GM18873 (cell line): ENCODE measurements around the gene SCNN1B.
"Not testable (repeated sequence)": the region's sequence is repeated elsewhere in the genome, so short reads cannot be mapped to it uniquely, and the experiment has no call there.

ENCODE experiments used
- ATAC-seq: cut with Tn5 transposase; IDR thresholded peaks from one replicate; pipeline ENCODE4 v1.9.1; 2021; ENCODE audit warnings: mild to moderate bottlenecking, moderate library complexity, moderate number of reproducible peaks; ENCODE audit not compliant: unreplicated experiment, low FRiP score

Gene SCNN1B

GRCh38 chr16:23400447-23400846 is 98.3 kb downstream of the SCNN1B start:
- ATAC-seq, result not testable (repeated sequence)

- no peak for ATAC-seq
These were observed 99.0 kb downstream of the SCNN1B start for GRCh38 chr16:23401139-23401538.

DNA sequence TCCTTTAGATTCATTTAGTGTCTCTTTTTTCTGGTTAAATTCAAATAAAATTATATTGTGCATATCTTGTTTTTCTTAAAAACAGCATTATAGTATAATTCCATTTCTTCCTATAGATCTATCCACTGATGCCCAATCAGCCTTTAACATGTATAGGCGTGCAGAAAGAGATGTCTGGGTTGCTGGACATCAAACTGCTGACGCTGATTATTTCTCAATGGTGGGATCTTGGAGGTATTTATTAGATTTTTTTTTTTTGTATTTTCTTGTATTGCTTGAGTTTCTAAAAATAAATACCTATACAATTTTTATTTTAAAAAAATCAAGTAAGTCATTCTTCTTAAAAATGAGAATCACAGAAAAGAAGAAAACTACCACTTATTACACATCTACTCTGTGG is 100.0 kb downstream of the SCNN1B start:
- no peak for ATAC-seq

GRCh38 chr16:23403547-23403946 is 101.4 kb downstream of the SCNN1B start:
- no peak for ATAC-seq

DNA sequence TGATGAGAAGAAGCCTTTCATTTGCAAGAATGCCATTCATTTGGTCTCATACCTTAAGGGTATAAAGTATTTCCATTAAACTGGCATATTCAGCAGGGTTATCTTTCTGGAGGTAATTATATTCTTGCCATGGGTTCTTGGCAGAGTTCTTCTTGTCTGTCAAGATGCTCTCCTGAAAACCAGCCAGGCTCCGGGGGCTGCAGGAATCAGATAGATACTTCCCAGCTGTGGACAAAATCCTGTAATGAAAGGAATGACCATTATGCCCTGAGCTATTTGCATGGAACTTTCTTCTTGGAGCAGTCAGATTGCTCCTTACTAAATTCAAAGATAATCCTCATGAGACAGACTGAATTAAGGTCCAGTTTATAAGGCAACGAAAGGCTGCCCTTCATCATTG is 103.9 kb downstream of the SCNN1B start:
- no peak for ATAC-seq

- no peak for ATAC-seq
These were observed 104.6 kb downstream of the SCNN1B start for GRCh38 chr16:23406546-23407240.

DNA sequence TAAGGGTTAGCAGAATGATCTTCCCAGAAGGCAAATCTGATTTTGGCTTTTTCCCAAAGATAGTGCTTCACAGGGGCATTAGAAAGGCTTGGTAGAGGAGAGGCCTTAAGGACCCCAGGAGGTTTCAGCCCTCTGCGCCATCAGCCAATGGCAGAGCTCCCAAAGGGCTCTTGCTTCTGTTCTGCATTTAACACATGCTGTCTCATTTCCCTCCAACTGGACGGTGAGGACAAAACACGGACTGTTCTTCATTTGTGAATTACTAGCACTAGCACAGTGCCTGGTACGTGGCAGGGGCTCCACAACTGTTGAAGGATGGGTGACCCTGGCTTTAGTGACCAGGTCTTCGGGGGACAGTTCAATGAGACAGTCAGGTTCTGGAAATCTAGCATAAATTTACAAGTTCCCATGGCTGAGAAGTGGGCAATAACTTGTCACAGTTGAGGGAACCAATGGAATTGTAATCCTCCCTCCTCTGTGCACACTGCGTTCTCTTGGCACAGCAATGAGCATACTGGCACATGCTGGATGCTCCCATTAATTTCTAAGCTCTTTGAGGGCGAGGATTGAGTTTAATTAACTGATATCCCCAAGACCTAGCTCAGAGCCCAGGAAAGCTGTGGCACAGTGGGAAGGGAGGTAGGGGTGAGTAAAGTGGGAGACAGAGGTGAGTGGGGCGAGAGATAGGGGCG is 105.5 kb downstream of the SCNN1B start:
- ATAC-seq, result no peak

- no peak for ATAC-seq
These were observed 106.2 kb downstream of the SCNN1B start for GRCh38 chr16:23408242-23408822.

- ATAC-seq, result no peak
These were observed 106.8 kb downstream of the SCNN1B start for GRCh38 chr16:23408823-23409298.

DNA sequence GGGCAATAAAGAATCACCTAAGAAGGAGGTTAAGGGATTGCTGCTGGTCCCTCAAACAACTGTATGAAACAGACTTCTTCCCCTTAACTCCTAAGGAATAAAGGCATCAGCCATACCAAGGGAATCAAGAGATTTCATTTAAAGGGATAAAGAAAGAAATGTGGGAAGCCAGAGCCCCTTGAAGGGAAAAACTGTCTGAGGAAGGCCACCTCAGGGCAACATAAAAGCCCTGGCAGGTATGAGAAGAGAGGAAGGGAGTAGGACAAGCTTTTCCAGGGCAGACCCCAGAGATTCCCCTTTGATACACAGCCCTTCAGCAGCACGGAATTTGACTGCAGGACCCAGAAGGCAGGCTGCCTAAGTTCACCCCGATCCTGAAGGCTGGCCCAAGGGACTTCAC is 107.4 kb downstream of the SCNN1B start:
- no peak for ATAC-seq

- no peak for ATAC-seq
These were observed 108.1 kb downstream of the SCNN1B start for GRCh38 chr16:23410176-23410575.

DNA sequence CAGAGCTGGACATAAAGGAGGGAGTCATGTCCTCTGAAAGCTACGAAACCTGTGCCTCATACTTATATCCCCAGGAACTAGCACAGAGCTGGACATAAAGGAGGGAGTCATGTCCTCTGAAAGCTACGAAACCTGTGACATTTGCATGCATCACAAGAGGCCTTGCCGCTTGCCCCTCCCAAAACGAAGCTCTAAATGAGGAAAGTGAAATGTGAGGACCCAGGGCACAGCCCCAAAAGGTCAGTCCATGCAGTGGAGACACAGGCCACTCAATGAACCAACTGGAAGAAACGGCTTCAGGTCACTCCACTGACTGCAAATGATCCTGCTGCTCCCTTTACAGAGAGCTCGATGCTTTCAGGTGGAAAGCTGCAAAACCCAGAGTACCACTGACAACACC is 112.6 kb downstream of the SCNN1B start:
- ATAC-seq, result no peak

- no peak for ATAC-seq
These were observed 114.7 kb downstream of the SCNN1B start for GRCh38 chr16:23416816-23417215.

DNA sequence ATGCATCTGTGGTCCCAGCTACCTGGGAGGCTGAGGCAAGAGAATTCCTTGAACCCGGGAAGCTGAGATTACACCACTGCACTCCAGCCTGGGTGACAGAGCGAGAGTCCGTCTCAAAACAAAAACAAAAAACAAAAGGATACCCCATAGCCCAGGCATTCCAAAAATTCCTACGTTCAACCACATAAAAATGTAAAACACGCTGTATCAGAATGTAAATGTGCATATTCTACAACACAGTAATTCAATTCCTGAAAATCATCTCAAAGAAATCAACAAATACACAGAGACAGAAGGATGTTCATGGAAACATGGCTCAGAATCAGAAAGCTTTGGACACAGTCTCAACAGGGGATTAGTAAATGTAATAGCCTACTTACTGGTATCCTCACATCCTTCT is 117.9 kb downstream of the SCNN1B start:
- no peak for ATAC-seq

DNA sequence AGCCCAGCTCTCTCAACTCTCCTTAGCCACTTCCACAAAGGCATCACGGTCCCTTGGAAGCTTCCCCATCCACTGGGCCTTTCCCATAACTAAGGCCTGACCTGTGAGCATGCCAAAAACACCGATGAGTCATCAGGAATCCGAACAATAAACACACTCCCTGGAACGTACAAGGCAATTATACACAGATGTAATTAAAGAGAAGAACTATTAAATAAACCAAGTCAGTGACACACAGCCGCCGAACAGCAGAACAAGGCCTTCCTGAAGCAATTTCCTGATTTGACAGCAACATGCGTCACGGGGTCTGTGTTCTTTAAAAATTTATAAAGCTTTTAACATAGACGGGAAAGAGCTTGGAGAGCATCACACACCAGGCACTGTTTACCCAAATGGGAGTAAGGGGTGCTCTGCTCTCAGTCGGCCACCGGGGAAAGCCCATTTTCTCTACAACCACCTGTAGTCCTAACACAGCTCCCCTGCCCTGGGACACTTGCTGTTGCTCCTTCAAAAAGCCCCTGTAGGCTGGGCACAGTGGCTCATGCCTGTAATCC is 121.5 kb downstream of the SCNN1B start:
- ATAC-seq, result no peak

- no peak for ATAC-seq
These were observed 122.3 kb downstream of the SCNN1B start for GRCh38 chr16:23424292-23424958.

GRCh38 chr16:23428351-23428750 is 126.2 kb downstream of the SCNN1B start:
- ATAC-seq, result no peak
